Upper lobe of left lung (tissue), 4 donors: ENCODE results near the gene ACR.

Source experiments
- CTCF ChIP-seq, 6 experiments: fragments of 450-650 bp in 4 of 6; fragments of 200-600 bp in 2 of 6; sonication (generic) in 2 of 6; IDR thresholded peaks; one replicate each; pipeline ENCODE4 v1.5.1; 2016 to 2019; ENCODE audit warnings: antibody characterized with exemption in 6 of 6
- EP300 ChIP-seq, 4 donors: sonication (generic); formaldehyde crosslinking; IDR thresholded peaks; one replicate each; pipeline ENCODE4 v1.5.1; 2017; ENCODE audit warnings: antibody characterized with exemption in 4 of 4, control low read depth in 2 of 4

- TF ChIP-seq EP300 (IDR thresholded peaks at IDR 0.05), result no peak
- TF ChIP-seq CTCF (IDR thresholded peaks at IDR 0.05), result no peak
These were observed 36.4 kb upstream of the ACR start for GRCh38 chr22:50701428-50702154.
